Upper lobe of left lung (tissue), 6 donors: ENCODE results near the gene TMEM171. TPM values are rescaled to one million over a fixed set of nuclear protein-coding genes. Genes with fewer than 3 reads are reported as not detected.

Experiments
- ATAC-seq, 2 donors: fragments of 200-7000 bp; cut with Tn5 transposase; one replicate each; pipeline ENCODE4 v1.9.1; 2022; ENCODE audit warnings: mild to moderate bottlenecking in 2 of 2, moderate library complexity in 2 of 2; ENCODE audit not compliant: low FRiP score in 2 of 2
- DNase-seq, 2 donors: peaks; one replicate each; pipeline ENCODE4 v3.0.0-alpha.2; 2019 to 2020
- H3K27ac ChIP-seq, 4 donors: fragments of 200-600 bp; sonication (generic); one replicate each; pipeline ENCODE4 v1.5.1; 2016 to 2019
- H3K27me3 ChIP-seq, 4 donors: fragments of 200-600 bp; sonication (generic); one replicate each; pipeline ENCODE4 v1.5.1; 2017 to 2019
- H3K36me3 ChIP-seq, 4 donors: fragments of 200-600 bp; sonication (generic); one replicate each; pipeline ENCODE4 v1.5.1; 2016 to 2019
- H3K4me1 ChIP-seq, 4 donors: fragments of 200-600 bp; sonication (generic); one replicate each; pipeline ENCODE4 v1.5.1; 2018 to 2019
- H3K4me3 ChIP-seq, 4 donors: fragments of 200-600 bp; sonication (generic); one replicate each; pipeline ENCODE4 v1.5.1; 2017 to 2019; ENCODE audit warnings: mild to moderate bottlenecking in 2 of 4, moderate library complexity in 1 of 4
- H3K9me3 ChIP-seq, 4 donors: fragments of 200-600 bp; sonication (generic); one replicate each; pipeline ENCODE4 v1.5.1; 2018 to 2019
- EP300 ChIP-seq, 4 donors: sonication (generic); formaldehyde crosslinking; IDR thresholded peaks; one replicate each; pipeline ENCODE4 v1.5.1; 2017; ENCODE audit warnings: antibody characterized with exemption in 4 of 4, control low read depth in 2 of 4
- POLR2A ChIP-seq, 4 donors: fragments of 450-650 bp; IDR thresholded peaks; one replicate each; pipeline ENCODE4 v1.5.1; 2016 to 2017; ENCODE audit warnings: antibody characterized with exemption in 4 of 4, mild to moderate bottlenecking in 2 of 4
- POLR2AphosphoS5 ChIP-seq, 2 donors: sonication (generic); formaldehyde crosslinking; IDR thresholded peaks; one replicate each; pipeline ENCODE4 v1.5.1; 2017; ENCODE audit warnings: antibody characterized with exemption in 2 of 2
- WGBS, 2 donors: methylation state at CpG; one replicate each; pipeline ENCODE4 v1.1.5; 2017 to 2018; 5-methylcytosine and 5-hydroxymethylcytosine counted together
- total RNA-seq, 6 donors: library from RNA; depleted of rRNA in 4 of 6; stranded (reverse); fragments of >200 nt in 4 of 6; gene quantifications; one replicate each; pipeline versions ENCODE4 v1.1.0 to v1.2.1, GENCODE V29; 2016 to 2021
- TF ChIP-seq, protein P1 (sequence below), 6 experiments: fragments of 450-650 bp in 4 of 6; fragments of 200-600 bp in 2 of 6; sonication (generic) in 2 of 6; IDR thresholded peaks; one replicate each; pipeline ENCODE4 v1.5.1; 2016 to 2019; ENCODE audit warnings: antibody characterized with exemption in 6 of 6
- donor health status: DM: no; HTN: no; CAD: no; lungs with moderate emphysema.
- donor health status: DM: no; HTN: yes; CAD: no; lungs with severe emphysema.

The TMEM171 gene
- total RNA-seq, 6 donors from 2014 or later = 0.34 to 0.57 TPM; not detected in 4

GRCh38 chr5:73131711-73132425 lies 11.5 kb downstream of the TMEM171 start:
- DNase-seq (no peak), ATAC-seq (no peak)
- H3K36me3 ChIP-seq = no peaks in the 10 kb centered on the region
- H3K4me3 ChIP-seq = no peak overlapping the region
- WGBS, 2 donors = 76 to 86% methylated on average over 3 of the region's 3 CpGs
- no peaks in the 10 kb centered on the region for H3K4me1 ChIP-seq
- H3K27me3 ChIP-seq = peaks cover 0 to 2% (median 0%) of the 10 kb centered on the region in 4 donors
- no peak for TF ChIP-seq EP300 (IDR thresholded peaks at IDR 0.05)
- no peak for TF ChIP-seq POLR2A (IDR thresholded peaks at IDR 0.05)
- no peak for TF ChIP-seq POLR2AphosphoS5 (IDR thresholded peaks at IDR 0.05)
- H3K27ac ChIP-seq = no peak overlapping the region
- no peaks in the 10 kb centered on the region for H3K9me3 ChIP-seq

DNA sequence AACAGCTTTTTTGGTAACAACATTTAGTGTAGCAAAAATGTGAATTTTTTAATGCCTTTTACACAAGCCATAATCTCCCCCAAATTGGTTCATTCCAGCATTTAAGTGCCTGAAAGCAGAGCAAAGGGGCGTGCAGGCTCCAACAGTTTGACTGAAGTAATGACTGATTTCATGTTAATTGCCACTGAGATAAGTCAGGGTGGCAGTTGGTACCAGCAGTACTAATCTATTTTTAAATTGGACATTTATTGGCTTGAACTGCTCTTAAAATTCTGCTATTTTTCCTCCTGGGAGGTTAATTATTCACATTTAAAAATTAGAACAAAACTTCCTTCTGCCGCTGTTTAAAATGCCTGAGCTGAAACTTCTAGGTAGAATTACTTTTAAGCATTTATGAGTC lies 12.4 kb downstream of the TMEM171 start:
- TF ChIP-seq, protein P1, sequence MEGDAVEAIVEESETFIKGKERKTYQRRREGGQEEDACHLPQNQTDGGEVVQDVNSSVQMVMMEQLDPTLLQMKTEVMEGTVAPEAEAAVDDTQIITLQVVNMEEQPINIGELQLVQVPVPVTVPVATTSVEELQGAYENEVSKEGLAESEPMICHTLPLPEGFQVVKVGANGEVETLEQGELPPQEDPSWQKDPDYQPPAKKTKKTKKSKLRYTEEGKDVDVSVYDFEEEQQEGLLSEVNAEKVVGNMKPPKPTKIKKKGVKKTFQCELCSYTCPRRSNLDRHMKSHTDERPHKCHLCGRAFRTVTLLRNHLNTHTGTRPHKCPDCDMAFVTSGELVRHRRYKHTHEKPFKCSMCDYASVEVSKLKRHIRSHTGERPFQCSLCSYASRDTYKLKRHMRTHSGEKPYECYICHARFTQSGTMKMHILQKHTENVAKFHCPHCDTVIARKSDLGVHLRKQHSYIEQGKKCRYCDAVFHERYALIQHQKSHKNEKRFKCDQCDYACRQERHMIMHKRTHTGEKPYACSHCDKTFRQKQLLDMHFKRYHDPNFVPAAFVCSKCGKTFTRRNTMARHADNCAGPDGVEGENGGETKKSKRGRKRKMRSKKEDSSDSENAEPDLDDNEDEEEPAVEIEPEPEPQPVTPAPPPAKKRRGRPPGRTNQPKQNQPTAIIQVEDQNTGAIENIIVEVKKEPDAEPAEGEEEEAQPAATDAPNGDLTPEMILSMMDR (IDR thresholded peaks at IDR 0.05) = no peak
- Histone ChIP-seq H3K27ac (no peak overlapping the region), H3K27me3 (peaks cover 0 to 2% (median 0%) of the 10 kb centered on the region in 4 donors), H3K9me3 (no peaks in the 10 kb centered on the region), H3K4me3 (no peak overlapping the region), H3K4me1 (no peaks in the 10 kb centered on the region), H3K36me3 (no peaks in the 10 kb centered on the region)
- 90 to 94% methylated on average over 2 of the region's 2 CpGs for WGBS, 2 donors
- no peak for ATAC-seq
- no peak for DNase-seq

DNA sequence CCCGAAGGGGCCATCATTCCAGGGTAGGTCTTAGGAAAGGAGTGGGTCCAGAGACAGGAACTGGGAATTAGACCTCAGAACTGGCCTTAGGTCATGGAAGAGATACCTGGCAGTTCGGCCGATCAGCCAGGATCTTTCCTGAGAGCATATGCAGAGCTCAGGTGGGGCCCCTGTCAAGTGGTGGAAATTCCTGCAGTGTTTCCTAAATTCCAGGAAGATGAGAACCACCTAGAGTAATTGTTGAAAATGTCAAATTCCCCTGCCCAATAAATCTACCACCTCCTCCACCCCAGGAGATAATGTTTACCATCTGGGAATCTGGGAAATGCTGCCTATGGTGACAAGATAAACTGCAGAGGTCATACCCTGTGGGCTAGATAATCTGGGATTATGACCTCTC lies 14.6 kb downstream of the TMEM171 start:
- Histone ChIP-seq H3K27ac (no peak overlapping the region), H3K9me3 (no peaks in the 10 kb centered on the region), H3K27me3 (peaks cover 0 to 2% (median 0%) of the 10 kb centered on the region in 4 donors), H3K4me3 (no peak overlapping the region), H3K36me3 (no peaks in the 10 kb centered on the region), H3K4me1 (no peaks in the 10 kb centered on the region)
- no peak for TF ChIP-seq POLR2A (IDR thresholded peaks at IDR 0.05)
- no peak for TF ChIP-seq EP300 (IDR thresholded peaks at IDR 0.05)
- no peak for TF ChIP-seq POLR2AphosphoS5 (IDR thresholded peaks at IDR 0.05)
- DNase-seq = no peak
- WGBS, 2 donors = 89% methylated on average over 3 of the region's 3 CpGs
- no peak for ATAC-seq

GRCh38 chr5:73135429-73136054 lies 15.2 kb downstream of the TMEM171 start:
- no peak overlapping the region for H3K27ac ChIP-seq

GRCh38 chr5:73136055-73136562 lies 15.7 kb downstream of the TMEM171 start:
- H3K27me3 ChIP-seq = peaks cover 0 to 2% (median 0%) of the 10 kb centered on the region in 4 donors
- 29 to 47% methylated on average over 5 to 14 of the region's 15 CpGs for WGBS, 2 donors
- no peak for DNase-seq
- H3K4me3 ChIP-seq = no peak overlapping the region
- no peaks in the 10 kb centered on the region for H3K9me3 ChIP-seq
- TF ChIP-seq, protein P1 (IDR thresholded peaks at IDR 0.05) = no peak
- TF ChIP-seq EP300 (IDR thresholded peaks at IDR 0.05) = no peak
- TF ChIP-seq POLR2AphosphoS5 (IDR thresholded peaks at IDR 0.05) = no peak
- no peak for TF ChIP-seq POLR2A (IDR thresholded peaks at IDR 0.05)
- peak in 1 of 2 donors; percentile 6 for ATAC-seq
- H3K4me1 ChIP-seq = no peaks in the 10 kb centered on the region
- no peaks in the 10 kb centered on the region for H3K36me3 ChIP-seq
- H3K27ac ChIP-seq = no peak overlapping the region

More at GRCh38 chr5:73135429-73136054, 15.2 kb downstream of the TMEM171 start:
- no peak for TF ChIP-seq EP300 (IDR thresholded peaks at IDR 0.05)
- no peak for TF ChIP-seq POLR2AphosphoS5 (IDR thresholded peaks at IDR 0.05)
- TF ChIP-seq POLR2A (IDR thresholded peaks at IDR 0.05) = no peak
- TF ChIP-seq, protein P1 (IDR thresholded peaks at IDR 0.05) = peak in 1 of 6 experiments; percentile 32
- WGBS, 2 donors = 59 to 60% methylated on average over 5 to 6 of the region's 6 CpGs
- no peak for DNase-seq
- H3K4me1 ChIP-seq = no peaks in the 10 kb centered on the region
- ATAC-seq = no peak
- no peak overlapping the region for H3K4me3 ChIP-seq
- H3K36me3 ChIP-seq = no peaks in the 10 kb centered on the region
- H3K9me3 ChIP-seq = no peaks in the 10 kb centered on the region
- H3K27me3 ChIP-seq = peaks cover 0 to 2% (median 0%) of the 10 kb centered on the region in 4 donors
